Adrenal gland (tissue), 5 donors: ENCODE data around the gene NOP9.

ENCODE experiments used
- CTCF ChIP-seq, 6 experiments: fragments of 450-650 bp in 4 of 6; fragments of 200-600 bp in 2 of 6; sonication (generic) in 1 of 6; IDR thresholded peaks; 1 replicate in 5 of 6; 2 replicates in 1 of 6; pipeline versions ENCODE4 v1.5.1 to v1.8.0; 2016 to 2021; ENCODE audit warnings: antibody characterized with exemption in 6 of 6, mild to moderate bottlenecking in 2 of 6, moderate library complexity in 1 of 6
- POLR2A ChIP-seq, 2 donors: fragments of 450-650 bp; IDR thresholded peaks; one replicate each; pipeline ENCODE4 v1.6.1; 2017; ENCODE audit warnings: antibody characterized with exemption in 2 of 2, mild to moderate bottlenecking in 2 of 2, moderate library complexity in 1 of 2
- donor health status: DM: no; HTN: no; CAD: no.

- no peak for TF ChIP-seq CTCF (IDR thresholded peaks at IDR 0.05)
- no peak for TF ChIP-seq POLR2A (IDR thresholded peaks at IDR 0.05)
Observed at GRCh38 chr14:24286996-24287395, 12.7 kb upstream of the NOP9 start.
